ENCODE measurements around the gene ITGB5.

Gene ITGB5

DNA sequence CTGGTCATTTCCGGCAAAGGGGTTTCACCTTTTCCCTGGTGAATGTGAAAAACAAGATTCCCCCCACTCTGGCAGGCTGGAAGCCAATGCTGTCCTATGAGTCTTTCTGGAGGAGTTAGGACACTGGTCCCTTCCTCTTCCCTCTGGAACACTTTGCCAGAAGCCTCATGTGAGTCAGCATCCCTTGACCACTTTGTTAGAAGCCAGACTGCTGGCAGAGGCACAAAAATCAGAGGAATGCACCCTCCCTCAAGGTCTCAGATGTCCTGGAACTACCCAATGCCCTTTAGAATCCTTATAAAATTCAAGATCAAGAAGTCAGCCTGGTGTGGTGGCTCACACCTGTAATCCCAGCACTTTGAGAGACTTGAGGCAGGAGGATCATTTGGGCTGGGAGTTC, 26.6 kb downstream of the ITGB5 start:
- ChIA-PET POLR2A (no interaction called here), CTCF (interaction anchor here (1.1 to 1.7 kb wide), 2 partner anchors 15 to 99 kb away, joined by 3 to 6 read pairs; no protein-coding TSS in a partner anchor)
- TF ChIP-seq, protein P1, sequence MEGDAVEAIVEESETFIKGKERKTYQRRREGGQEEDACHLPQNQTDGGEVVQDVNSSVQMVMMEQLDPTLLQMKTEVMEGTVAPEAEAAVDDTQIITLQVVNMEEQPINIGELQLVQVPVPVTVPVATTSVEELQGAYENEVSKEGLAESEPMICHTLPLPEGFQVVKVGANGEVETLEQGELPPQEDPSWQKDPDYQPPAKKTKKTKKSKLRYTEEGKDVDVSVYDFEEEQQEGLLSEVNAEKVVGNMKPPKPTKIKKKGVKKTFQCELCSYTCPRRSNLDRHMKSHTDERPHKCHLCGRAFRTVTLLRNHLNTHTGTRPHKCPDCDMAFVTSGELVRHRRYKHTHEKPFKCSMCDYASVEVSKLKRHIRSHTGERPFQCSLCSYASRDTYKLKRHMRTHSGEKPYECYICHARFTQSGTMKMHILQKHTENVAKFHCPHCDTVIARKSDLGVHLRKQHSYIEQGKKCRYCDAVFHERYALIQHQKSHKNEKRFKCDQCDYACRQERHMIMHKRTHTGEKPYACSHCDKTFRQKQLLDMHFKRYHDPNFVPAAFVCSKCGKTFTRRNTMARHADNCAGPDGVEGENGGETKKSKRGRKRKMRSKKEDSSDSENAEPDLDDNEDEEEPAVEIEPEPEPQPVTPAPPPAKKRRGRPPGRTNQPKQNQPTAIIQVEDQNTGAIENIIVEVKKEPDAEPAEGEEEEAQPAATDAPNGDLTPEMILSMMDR (IDR thresholded peaks at IDR 0.05; ENCODE audit: insufficient read depth, low read length, missing control alignments) = no peak
- DNase-seq (ENCODE audit: low read depth, low spot score) = peak; percentile 90
- no peak overlapping the region for H3K4me3 ChIP-seq (ENCODE audit: low read depth, low read length)

DNA sequence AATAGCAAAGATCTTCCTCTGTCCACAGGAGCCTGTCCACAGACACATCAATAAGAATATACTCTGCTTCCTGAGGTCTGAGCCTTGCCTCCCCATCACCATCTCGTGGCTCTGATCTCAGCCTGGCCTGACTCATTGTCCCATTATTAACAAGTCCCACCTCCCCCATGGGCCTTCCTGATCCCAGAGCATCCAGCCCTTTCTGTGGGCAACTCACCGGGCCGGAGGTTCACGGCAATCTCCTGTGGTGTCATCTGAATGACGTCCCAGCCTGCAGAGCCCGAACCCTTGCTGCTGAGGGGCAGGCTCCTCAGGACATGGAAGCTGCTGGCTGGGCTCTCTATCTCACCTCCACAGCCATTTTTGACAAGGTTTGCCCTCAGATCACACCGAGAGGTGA, 28.1 kb downstream of the ITGB5 start:
- H3K4me3 ChIP-seq (ENCODE audit: low read depth, low read length) = no peak overlapping the region
- CTCF ChIA-PET = interaction anchor here (1.7 kb wide), 1 partner anchor 14 kb away, joined by 6 read pairs; no protein-coding TSS in a partner anchor
- TF ChIP-seq, protein P1 (IDR thresholded peaks at IDR 0.05; ENCODE audit: insufficient read depth, low read length, missing control alignments) = no peak
- DNase-seq (ENCODE audit: low read depth, low spot score) = peak; percentile 59
- POLR2A ChIA-PET = no interaction called here

DNA sequence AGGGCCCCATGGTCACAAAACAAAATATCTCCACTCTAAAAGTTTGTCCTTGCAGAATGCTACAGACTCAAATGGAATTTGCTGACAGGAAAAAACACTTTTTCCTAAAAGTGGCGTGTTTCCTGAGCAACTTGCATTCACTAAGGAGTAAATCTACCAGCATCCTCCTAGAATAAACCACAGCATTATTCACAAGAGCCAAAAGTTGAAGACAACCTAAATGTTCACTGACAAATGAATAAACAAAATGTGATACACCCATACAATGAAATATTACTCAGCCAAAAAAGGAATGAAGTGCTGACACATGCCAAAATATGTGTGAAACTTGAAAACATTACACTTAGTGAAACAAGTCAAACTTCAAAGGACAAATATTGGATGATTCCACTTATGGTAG, 28.9 kb downstream of the ITGB5 start:
- POLR2A ChIA-PET = no interaction called here
- CTCF ChIA-PET = interaction anchor here (1.6 kb wide), 1 partner anchor 98 kb away, joined by 6 read pairs; no protein-coding TSS in a partner anchor
- no peak overlapping the region for H3K4me3 ChIP-seq (ENCODE audit: low read depth, low read length)
- no peak for DNase-seq (ENCODE audit: low read depth, low spot score)
- TF ChIP-seq, protein P1 (IDR thresholded peaks at IDR 0.05; ENCODE audit: insufficient read depth, low read length, missing control alignments) = no peak

DNA sequence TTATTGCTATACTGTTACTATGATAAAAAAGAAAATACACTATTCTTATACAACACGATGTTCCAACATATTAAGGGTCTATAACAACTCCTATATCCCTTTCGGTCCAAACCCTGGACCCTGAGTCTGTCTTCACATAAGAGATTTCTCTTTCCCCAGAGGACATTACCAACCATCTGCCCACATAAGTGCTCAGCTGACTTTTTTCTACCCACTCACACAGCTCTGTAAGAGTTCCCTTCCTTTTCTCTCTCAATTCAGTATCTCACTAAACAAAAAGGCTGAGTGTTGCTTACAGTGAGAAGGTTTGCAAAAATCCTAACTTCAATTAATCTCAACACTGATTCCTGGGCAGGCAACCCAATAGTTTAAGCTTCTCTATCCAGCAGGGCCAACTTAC, 30.5 kb downstream of the ITGB5 start:
- H3K4me3 ChIP-seq (ENCODE audit: low read depth, low read length) = no peak overlapping the region
- CTCF ChIA-PET = interaction anchor here (1.1 to 1.6 kb wide), 5 partner anchors 10 to 96 kb away, joined by 3 to 6 read pairs (median 3); partner anchors contain the start of gene ITGB5
- TF ChIP-seq, protein P1 (IDR thresholded peaks at IDR 0.05; ENCODE audit: insufficient read depth, low read length, missing control alignments) = no peak
- POLR2A ChIA-PET = interaction anchor here (0.6 to 1.5 kb wide), 3 partner anchors 11 to 474 kb away, joined by 3 to 5 read pairs (median 3); no protein-coding TSS in a partner anchor
- no peak for DNase-seq (ENCODE audit: low read depth, low spot score)

DNA sequence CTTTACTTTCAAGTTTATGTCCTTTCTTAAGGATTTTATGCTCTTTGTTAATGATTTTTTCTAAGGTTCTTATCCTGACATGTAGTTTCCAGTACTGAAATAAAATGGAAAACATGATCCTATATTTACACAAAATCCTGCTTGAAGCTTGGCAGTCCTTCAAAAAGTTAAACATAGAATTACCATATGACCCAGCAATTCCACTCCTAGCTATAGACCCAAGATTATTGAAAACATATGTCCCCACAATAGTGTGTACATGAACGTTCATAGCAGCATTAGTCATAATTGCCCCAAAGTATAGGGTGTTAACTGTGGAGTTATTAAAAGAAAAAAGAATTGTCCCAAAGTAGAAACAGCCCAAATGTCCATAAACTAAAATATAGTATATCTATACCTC, 33.2 kb downstream of the ITGB5 start:
- POLR2A ChIA-PET = interaction anchor here (1.2 kb wide), 1 partner anchor 8 kb away, joined by 5 read pairs; no protein-coding TSS in a partner anchor
- peak; percentile 42 for DNase-seq (ENCODE audit: low read depth, low spot score)
- CTCF ChIA-PET = interaction anchor here (0.8 to 1.3 kb wide), 5 partner anchors 9 to 66 kb away, joined by 3 to 4 read pairs (median 4); no protein-coding TSS in a partner anchor
- no peak overlapping the region for H3K4me3 ChIP-seq (ENCODE audit: low read depth, low read length)
- TF ChIP-seq, protein P1 (IDR thresholded peaks at IDR 0.05; ENCODE audit: insufficient read depth, low read length, missing control alignments) = no peak

DNA sequence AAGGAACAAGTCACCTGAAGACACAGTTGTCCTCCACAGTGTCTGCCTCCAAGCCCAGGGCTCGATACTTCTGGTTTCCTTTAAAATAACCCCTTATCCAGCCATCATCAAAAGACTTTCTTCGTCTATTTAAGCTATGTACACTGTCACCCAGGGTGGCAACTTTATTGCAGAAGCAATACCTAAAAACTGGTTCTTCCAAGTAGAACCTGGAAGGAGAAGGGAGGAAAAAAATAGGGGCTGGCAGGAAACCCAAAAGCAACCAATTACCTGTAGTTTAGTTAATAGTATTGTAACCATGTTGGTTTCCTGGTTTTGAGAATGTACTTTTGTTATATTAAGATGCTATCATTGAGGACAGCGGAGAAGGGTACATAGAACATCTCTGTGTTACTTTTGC, 33.7 kb downstream of the ITGB5 start:
- POLR2A ChIA-PET = interaction anchor here (1.2 kb wide), 1 partner anchor 8 kb away, joined by 5 read pairs; no protein-coding TSS in a partner anchor
- no peak for DNase-seq (ENCODE audit: low read depth, low spot score)
- no peak overlapping the region for H3K4me3 ChIP-seq (ENCODE audit: low read depth, low read length)
- CTCF ChIA-PET = interaction anchor here (0.8 to 1.3 kb wide), 5 partner anchors 8 to 66 kb away, joined by 3 to 4 read pairs (median 4); no protein-coding TSS in a partner anchor
- TF ChIP-seq, protein P1 (IDR thresholded peaks at IDR 0.05; ENCODE audit: insufficient read depth, low read length, missing control alignments) = no peak

All from AG04449 (cell line).